ENCODE data around the gene ELK4. TPM values are rescaled to one million over a fixed set of nuclear protein-coding genes. Genes with fewer than 3 reads are reported as not detected.
A peak's percentile ranks its signal among the peaks of the same experiment; 100 is the strongest.

Gene ELK4
- total and polyA plus RNA-seq, 12 donors: 4.7 to 45.6 (median 38.9) TPM

- H3K4me1 ChIP-seq: peaks cover 0 to 20% (median 8%) of the 10 kb centered on the region in 9 donors
- intact Hi-C loops (cut with DNase I): loop anchor here in 3 of 10 donors (2.0 to 10.0 kb wide), 3 partner anchors 47 to 254 kb away; no protein-coding TSS in a partner anchor
- DNase-seq: no peak
- no peak overlapping the region for H3K4me3 ChIP-seq
- no peak for TF ChIP-seq CTCF (IDR thresholded peaks at IDR 0.05)
- no peak for ATAC-seq
- H3K27me3 ChIP-seq: no peaks in the 10 kb centered on the region
- peaks cover 0 to 7% (median 0%) of the 10 kb centered on the region in 9 donors for H3K36me3 ChIP-seq
- no peak overlapping the region for H3K27ac ChIP-seq
- WGBS, 2 donors: 71% methylated on average over 8 of the region's 8 CpGs
- no peaks in the 10 kb centered on the region for H3K9me3 ChIP-seq
Measured at GRCh38 chr1:205660361-205660760, 28.6 kb upstream of the ELK4 start.

GRCh38 chr1:205658943-205659581, 27.3 kb upstream of the ELK4 start:
- intact Hi-C loops (cut with DNase I): loop anchor here in 8 of 10 donors (1.0 to 10.0 kb wide), 13 partner anchors 51 to 448 kb away; no protein-coding TSS in a partner anchor
- ATAC-seq: peak; percentile 76 to 91 (median 86)
- Histone ChIP-seq H3K9me3 (no peaks in the 10 kb centered on the region), H3K4me3 (no peak overlapping the region), H3K27ac (no peak overlapping the region), H3K27me3 (no peaks in the 10 kb centered on the region), H3K4me1 (peaks cover 0 to 18% (median 8%) of the 10 kb centered on the region in 9 donors), H3K36me3 (peaks cover 0 to 7% (median 0%) of the 10 kb centered on the region in 9 donors)
- peak; percentile 72 to 97 (median 88) for TF ChIP-seq CTCF (IDR thresholded peaks at IDR 0.05)
- 48 to 52% methylated on average over 20 of the region's 20 CpGs for WGBS, 2 donors
- DNase-seq: peak; percentile 77 to 86

GRCh38 chr1:205656236-205656635, 24.4 kb upstream of the ELK4 start:
- DNase-seq (no peak), ATAC-seq (no peak)
- H3K4me1 ChIP-seq: peaks cover 0 to 18% (median 5%) of the 10 kb centered on the region in 9 donors
- H3K36me3 ChIP-seq: no peaks in the 10 kb centered on the region
- TF ChIP-seq CTCF (IDR thresholded peaks at IDR 0.05): no peak
- 55 to 80% methylated on average over 2 of the region's 2 CpGs for WGBS, 2 donors
- no peak overlapping the region for H3K4me3 ChIP-seq
- H3K27me3 ChIP-seq: no peaks in the 10 kb centered on the region
- intact Hi-C loops (cut with DNase I): loop anchor here (2.0 to 10.0 kb wide), 10 partner anchors 64 to 451 kb away; no protein-coding TSS in a partner anchor
- H3K27ac ChIP-seq: no peak overlapping the region
- H3K9me3 ChIP-seq: no peaks in the 10 kb centered on the region

GRCh38 chr1:205652984-205653383, 21.2 kb upstream of the ELK4 start:
- WGBS, 2 donors: 62 to 71% methylated on average over 11 of the region's 11 CpGs
- Histone ChIP-seq H3K4me1 (peaks cover 0 to 4% (median 0%) of the 10 kb centered on the region in 9 donors), H3K4me3 (no peak overlapping the region), H3K36me3 (no peaks in the 10 kb centered on the region), H3K27ac (no peak overlapping the region), H3K9me3 (no peaks in the 10 kb centered on the region), H3K27me3 (no peaks in the 10 kb centered on the region)
- no peak for TF ChIP-seq CTCF (IDR thresholded peaks at IDR 0.05)
- no peak for ATAC-seq
- DNase-seq: no peak
- intact Hi-C loops (cut with DNase I): loop anchor here in 2 of 10 donors (1.0 to 10.0 kb wide), 2 partner anchors 57 to 452 kb away; no protein-coding TSS in a partner anchor

All from heart right ventricle (tissue), 16 donors.